ENCODE results near the gene MPL.

DNA sequence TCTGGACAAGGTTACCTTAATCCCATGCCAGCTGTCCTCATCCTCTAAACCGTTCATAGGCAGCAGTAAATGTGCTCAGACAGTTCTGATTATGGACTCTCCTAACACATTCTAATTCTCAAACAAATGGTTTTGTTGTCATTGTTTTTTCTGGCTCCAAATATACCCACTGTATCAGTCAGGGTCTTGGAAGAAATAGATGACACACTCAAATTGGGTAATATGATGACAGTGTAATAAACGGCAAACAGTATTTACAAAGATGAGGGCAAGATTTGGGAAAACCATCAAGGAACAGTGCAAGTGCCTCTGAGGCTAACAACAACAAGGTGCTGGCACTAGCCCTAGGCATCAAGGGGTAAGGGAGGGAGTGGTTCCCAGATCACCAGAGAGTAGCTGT is 16.9 kb downstream of the MPL start:
- TF ChIP-seq, protein P1, sequence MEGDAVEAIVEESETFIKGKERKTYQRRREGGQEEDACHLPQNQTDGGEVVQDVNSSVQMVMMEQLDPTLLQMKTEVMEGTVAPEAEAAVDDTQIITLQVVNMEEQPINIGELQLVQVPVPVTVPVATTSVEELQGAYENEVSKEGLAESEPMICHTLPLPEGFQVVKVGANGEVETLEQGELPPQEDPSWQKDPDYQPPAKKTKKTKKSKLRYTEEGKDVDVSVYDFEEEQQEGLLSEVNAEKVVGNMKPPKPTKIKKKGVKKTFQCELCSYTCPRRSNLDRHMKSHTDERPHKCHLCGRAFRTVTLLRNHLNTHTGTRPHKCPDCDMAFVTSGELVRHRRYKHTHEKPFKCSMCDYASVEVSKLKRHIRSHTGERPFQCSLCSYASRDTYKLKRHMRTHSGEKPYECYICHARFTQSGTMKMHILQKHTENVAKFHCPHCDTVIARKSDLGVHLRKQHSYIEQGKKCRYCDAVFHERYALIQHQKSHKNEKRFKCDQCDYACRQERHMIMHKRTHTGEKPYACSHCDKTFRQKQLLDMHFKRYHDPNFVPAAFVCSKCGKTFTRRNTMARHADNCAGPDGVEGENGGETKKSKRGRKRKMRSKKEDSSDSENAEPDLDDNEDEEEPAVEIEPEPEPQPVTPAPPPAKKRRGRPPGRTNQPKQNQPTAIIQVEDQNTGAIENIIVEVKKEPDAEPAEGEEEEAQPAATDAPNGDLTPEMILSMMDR (IDR thresholded peaks at IDR 0.05) = no peak
- no peak for TF ChIP-seq POLR2A (IDR thresholded peaks at IDR 0.05)
